Measurements from ENCODE around the gene LDLRAP1.
A peak's percentile ranks its signal among the peaks of the same experiment; 100 is the strongest.

The LDLRAP1 gene

DNA sequence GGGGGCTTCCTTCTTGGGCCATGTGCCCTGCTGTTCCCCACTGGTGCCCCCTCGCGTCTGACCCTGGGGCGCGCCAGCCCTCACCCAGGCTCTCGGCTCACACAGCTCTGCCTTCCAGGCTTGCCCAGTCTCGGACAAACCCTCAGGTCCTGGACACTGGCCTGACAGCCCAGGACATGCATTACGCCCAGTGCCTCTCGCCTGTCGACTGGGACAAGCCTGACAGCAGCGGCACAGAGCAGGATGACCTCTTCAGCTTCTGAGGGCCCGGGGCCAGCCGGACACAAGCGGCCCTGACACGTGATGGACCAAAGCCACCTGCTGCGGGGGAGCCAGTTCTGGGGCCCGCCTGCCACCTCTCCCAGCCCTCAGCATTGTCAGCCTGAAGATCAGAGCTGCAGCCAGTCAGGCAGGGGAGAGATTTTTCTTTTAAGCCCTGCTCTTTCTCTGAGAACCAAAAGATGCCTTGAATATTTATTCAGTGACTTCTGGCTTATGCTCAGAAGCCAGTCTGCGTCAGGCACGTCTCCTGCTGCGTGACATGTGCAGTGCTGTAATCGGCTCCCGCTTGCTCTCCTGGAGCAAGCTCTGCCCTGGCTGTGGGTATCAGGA lies 23.4 kb downstream of the LDLRAP1 start:
- peaks cover 22% of the 10 kb centered on the region for H3K27me3 Mint-ChIP-seq (ENCODE audit: low read depth)
- no peaks in the 10 kb centered on the region for H3K9me3 Mint-ChIP-seq
- peak overlapping the region; percentile 29 to 44 (median 42) for H3K27ac Mint-ChIP-seq
- peak overlapping the region in 2 of 3 experiments; percentile 19 to 21 for H3K4me3 Mint-ChIP-seq
- TF ChIP-seq, protein P1, sequence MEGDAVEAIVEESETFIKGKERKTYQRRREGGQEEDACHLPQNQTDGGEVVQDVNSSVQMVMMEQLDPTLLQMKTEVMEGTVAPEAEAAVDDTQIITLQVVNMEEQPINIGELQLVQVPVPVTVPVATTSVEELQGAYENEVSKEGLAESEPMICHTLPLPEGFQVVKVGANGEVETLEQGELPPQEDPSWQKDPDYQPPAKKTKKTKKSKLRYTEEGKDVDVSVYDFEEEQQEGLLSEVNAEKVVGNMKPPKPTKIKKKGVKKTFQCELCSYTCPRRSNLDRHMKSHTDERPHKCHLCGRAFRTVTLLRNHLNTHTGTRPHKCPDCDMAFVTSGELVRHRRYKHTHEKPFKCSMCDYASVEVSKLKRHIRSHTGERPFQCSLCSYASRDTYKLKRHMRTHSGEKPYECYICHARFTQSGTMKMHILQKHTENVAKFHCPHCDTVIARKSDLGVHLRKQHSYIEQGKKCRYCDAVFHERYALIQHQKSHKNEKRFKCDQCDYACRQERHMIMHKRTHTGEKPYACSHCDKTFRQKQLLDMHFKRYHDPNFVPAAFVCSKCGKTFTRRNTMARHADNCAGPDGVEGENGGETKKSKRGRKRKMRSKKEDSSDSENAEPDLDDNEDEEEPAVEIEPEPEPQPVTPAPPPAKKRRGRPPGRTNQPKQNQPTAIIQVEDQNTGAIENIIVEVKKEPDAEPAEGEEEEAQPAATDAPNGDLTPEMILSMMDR (IDR thresholded peaks at IDR 0.05; ENCODE audit: unreplicated experiment in 3 of 3) = no peak
- peaks cover 47% of the 10 kb centered on the region for H3K4me1 Mint-ChIP-seq
- no peaks in the 10 kb centered on the region for H3K36me3 Mint-ChIP-seq (ENCODE audit: low read depth)

DNA sequence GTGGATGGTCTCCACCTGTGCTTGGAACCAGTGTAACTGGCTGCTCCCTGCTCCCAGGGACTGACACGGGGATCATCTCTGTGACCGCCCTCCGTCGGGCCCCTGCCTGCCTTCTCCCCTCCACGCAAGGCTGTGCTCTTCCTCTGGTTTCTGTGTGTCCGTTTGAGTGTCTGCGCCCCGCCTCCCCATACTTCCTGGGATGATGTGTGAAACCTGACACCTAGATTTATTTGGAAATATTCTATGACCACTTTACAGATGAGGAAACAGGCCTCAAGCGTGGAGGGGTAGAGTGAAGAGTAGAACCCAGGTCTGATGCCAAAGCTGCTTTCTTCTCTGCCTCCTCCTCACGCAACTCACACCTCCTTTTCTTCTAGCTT lies 24.3 kb downstream of the LDLRAP1 start:
- Mint-ChIP-seq H3K27ac (peak overlapping the region; percentile 41 to 58 (median 43)), H3K4me3 (peak overlapping the region; percentile 26 to 60 (median 31)), H3K9me3 (no peaks in the 10 kb centered on the region), H3K4me1 (peaks cover 47% of the 10 kb centered on the region), H3K36me3 (ENCODE audit: low read depth) (no peaks in the 10 kb centered on the region), H3K27me3 (ENCODE audit: low read depth) (peaks cover 26% of the 10 kb centered on the region)
- TF ChIP-seq, protein P1 (IDR thresholded peaks at IDR 0.05; ENCODE audit: unreplicated experiment in 3 of 3) = no peak

DNA sequence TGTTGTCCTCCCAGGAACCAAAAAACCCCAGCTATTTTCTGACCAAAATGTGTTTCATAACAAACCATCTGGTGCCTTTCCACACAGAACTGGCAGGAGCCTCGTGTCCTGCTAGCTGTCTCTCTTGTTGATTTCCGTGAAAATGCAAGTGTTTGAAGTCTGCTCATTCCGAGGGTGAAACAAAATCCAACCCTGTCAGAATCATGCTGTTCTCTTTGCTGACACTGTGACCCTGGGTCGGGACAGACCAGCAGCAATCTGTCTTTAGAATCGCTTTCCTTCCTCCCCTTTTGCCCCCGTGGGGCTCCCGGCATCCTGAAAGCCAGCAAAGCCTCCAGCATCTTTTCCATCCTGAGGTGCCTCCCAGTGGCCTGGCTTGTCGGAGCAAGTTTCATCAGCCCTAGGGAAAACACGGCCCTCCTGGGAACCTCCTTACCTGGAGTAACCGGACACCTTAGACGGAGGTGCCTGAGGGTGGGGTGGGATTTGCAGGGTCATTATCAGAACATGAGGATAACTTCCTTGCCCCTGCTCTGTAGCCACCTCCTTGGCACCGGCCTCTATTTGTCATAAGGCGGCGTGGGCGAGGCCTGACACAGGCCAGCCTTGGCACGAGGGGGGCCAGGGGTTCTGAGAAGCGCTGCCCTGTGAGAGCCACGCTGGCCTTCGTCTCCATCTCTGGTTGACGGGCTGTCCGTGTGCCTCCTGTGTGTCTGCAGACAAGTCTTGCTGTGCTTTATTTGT lies 24.9 kb downstream of the LDLRAP1 start:
- Mint-ChIP-seq H3K9me3 (no peaks in the 10 kb centered on the region), H3K36me3 (ENCODE audit: low read depth) (no peaks in the 10 kb centered on the region), H3K4me1 (peaks cover 47% of the 10 kb centered on the region), H3K27ac (peak overlapping the region; percentile 41 to 58 (median 43)), H3K27me3 (ENCODE audit: low read depth) (peaks cover 30% of the 10 kb centered on the region), H3K4me3 (peak overlapping the region; percentile 26 to 60 (median 31))
- TF ChIP-seq, protein P1 (IDR thresholded peaks at IDR 0.05; ENCODE audit: unreplicated experiment in 3 of 3) = no peak

DNA sequence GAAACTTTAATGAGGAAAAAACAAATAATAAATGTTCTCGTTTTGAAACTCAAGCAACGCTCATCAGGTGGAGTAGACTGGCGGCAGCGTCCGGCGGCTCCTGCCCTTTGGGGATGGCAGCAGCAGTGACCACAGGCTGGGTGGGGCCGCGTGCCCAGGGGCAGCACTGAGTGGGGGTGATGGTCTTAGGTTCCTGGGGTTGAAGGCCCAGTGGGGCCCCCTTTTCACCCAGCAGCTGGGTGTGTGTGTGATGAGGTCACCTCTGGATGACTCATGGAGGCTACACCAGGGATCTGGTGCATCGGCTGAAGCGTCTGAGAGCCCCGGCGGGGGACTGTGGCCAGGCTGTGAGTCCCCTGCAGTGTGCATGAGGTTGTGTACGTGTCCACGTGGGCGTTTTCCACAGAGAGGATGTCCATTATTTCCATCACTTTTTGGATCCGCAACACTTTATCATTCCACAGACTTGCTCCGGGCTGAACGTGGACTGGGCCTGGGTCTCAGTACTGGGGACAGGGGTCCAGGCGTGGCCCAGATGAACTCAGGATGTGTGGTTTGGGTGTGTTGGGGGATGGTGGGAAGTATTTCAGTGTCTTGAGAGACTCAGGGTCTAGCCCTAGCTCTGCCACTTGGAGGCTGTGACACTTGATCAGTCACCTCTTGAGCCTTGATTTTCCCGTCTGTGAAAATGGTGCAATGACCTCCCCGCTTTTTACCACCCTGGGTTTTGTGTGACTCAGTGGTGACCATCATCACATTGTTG lies 25.6 kb downstream of the LDLRAP1 start:
- H3K4me1 Mint-ChIP-seq = peaks cover 47% of the 10 kb centered on the region
- no peaks in the 10 kb centered on the region for H3K36me3 Mint-ChIP-seq (ENCODE audit: low read depth)
- H3K9me3 Mint-ChIP-seq = no peaks in the 10 kb centered on the region
- no peak overlapping the region for H3K4me3 Mint-ChIP-seq
- peaks cover 34% of the 10 kb centered on the region for H3K27me3 Mint-ChIP-seq (ENCODE audit: low read depth)
- TF ChIP-seq, protein P1 (IDR thresholded peaks at IDR 0.05; ENCODE audit: unreplicated experiment in 3 of 3) = no peak
- H3K27ac Mint-ChIP-seq = no peak overlapping the region

DNA sequence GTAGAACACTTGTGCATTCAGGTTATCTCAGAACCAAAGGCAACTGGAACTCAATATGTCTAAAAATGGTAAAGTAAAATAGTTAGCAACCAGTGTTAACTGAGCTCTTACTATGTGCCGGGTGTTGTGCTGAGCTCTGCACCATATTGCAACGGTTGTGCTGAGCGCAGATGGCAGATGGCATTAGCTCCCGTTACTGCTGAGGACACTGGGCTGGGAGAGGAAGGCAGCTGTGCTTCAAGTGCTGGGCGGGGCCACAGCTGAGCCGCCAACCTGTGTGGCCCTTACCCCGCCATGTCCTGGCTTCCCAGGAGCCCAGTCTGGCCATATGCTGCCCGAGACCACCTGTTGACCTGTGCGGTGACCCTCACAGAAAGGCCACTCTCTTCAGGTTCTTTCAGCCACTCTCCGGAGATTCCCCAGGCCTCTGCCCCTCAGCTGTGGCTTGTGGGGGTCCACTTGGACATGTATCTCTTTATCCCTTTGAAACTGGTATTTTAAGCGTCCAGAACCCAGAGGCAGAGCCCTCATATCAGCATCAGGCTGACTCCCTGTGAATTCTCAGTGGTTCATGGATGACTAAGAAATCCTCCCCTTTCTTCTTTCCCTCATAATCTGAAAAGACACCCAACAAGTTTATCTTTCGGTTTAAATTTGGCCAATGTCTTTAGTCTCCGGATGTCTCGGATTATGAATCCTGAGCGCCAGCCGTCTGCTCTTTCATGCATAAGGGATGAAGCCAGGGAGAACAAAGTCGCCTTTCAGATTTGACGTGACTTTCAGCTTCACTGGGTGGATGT lies 26.4 kb downstream of the LDLRAP1 start:
- no peaks in the 10 kb centered on the region for H3K36me3 Mint-ChIP-seq (ENCODE audit: low read depth)

More for the DNA sequence above, 26.4 kb downstream of the LDLRAP1 start:
- Mint-ChIP-seq H3K4me3 (no peak overlapping the region), H3K27ac (peak overlapping the region in 1 of 3 experiments; percentile 65), H3K27me3 (ENCODE audit: low read depth) (peaks cover 42% of the 10 kb centered on the region), H3K9me3 (no peaks in the 10 kb centered on the region), H3K4me1 (peaks cover 47% of the 10 kb centered on the region)
- TF ChIP-seq, protein P1 (IDR thresholded peaks at IDR 0.05; ENCODE audit: unreplicated experiment in 3 of 3) = no peak
